ENCODE measurements around the gene ETS1. TPM values are rescaled to one million over a fixed set of nuclear protein-coding genes. Genes with fewer than 3 reads are reported as not detected.
A peak's percentile ranks its signal among the peaks of the same experiment; 100 is the strongest.

Gene ETS1
- total and polyA plus RNA-seq, 8 donors = 70.2 to 139 (median 128) TPM

- intact Hi-C loops (cut with DNase I) = no loop called here
These were observed 34.3 kb downstream of the ETS1 start for GRCh38 chr11:128552783-128553661.

GRCh38 chr11:128551611-128552335, 35.6 kb downstream of the ETS1 start:
- intact Hi-C loops (cut with DNase I) = no loop called here

More at GRCh38 chr11:128552783-128553661, 34.3 kb downstream of the ETS1 start:
- no peak for TF ChIP-seq CTCF (IDR thresholded peaks at IDR 0.05)
- ATAC-seq = peak; percentile 30
- DNase-seq = no peak
- H3K36me3 ChIP-seq = no peaks in the 10 kb centered on the region
- no peak overlapping the region for H3K4me3 ChIP-seq
- no peaks in the 10 kb centered on the region for H3K9me3 ChIP-seq
- H3K4me1 ChIP-seq = peaks cover 10 to 55% of the 10 kb centered on the region in 2 donors
- H3K27ac ChIP-seq = peak overlapping the region; percentile 5 to 68
- H3K27me3 ChIP-seq = no peaks in the 10 kb centered on the region

GRCh38 chr11:128551058-128551457, 36.3 kb downstream of the ETS1 start:
- Histone ChIP-seq H3K4me3 (no peak overlapping the region), H3K27ac (peak overlapping the region in 1 of 2 donors; percentile 21), H3K4me1 (peaks cover 10 to 60% of the 10 kb centered on the region in 2 donors), H3K27me3 (no peaks in the 10 kb centered on the region), H3K9me3 (no peaks in the 10 kb centered on the region), H3K36me3 (no peaks in the 10 kb centered on the region)
- TF ChIP-seq CTCF (IDR thresholded peaks at IDR 0.05) = no peak
- intact Hi-C loops (cut with DNase I) = no loop called here
- DNase-seq = no peak
- no peak for ATAC-seq

More at GRCh38 chr11:128551611-128552335, 35.6 kb downstream of the ETS1 start:
- H3K9me3 ChIP-seq = no peaks in the 10 kb centered on the region
- peaks cover 10 to 60% of the 10 kb centered on the region in 2 donors for H3K4me1 ChIP-seq
- TF ChIP-seq CTCF (IDR thresholded peaks at IDR 0.05) = no peak
- no peak overlapping the region for H3K4me3 ChIP-seq
- peak overlapping the region in 1 of 2 donors; percentile 21 for H3K27ac ChIP-seq
- DNase-seq (no peak), ATAC-seq (no peak)
- no peaks in the 10 kb centered on the region for H3K27me3 ChIP-seq
- no peaks in the 10 kb centered on the region for H3K36me3 ChIP-seq

- Histone ChIP-seq H3K36me3 (no peaks in the 10 kb centered on the region), H3K27me3 (no peaks in the 10 kb centered on the region), H3K4me3 (no peak overlapping the region), H3K27ac (peak overlapping the region; percentile 65 to 78), H3K9me3 (no peaks in the 10 kb centered on the region), H3K4me1 (peaks cover 10 to 60% of the 10 kb centered on the region in 2 donors)
- intact Hi-C loops (cut with DNase I) = no loop called here
- no peak for TF ChIP-seq CTCF (IDR thresholded peaks at IDR 0.05)
- peak in 2 of 4 donors; percentile 65 to 77 for DNase-seq
- ATAC-seq = no peak
These were observed 37.0 kb downstream of the ETS1 start for GRCh38 chr11:128550261-128550821.
